ENCODE results near the gene INHBE.
A peak's percentile ranks its signal among the peaks of the same experiment; 100 is the strongest.

Gene INHBE

GRCh38 chr12:57430112-57430930 lies 24.8 kb upstream of the INHBE start:
- peak overlapping the region; percentile 92 for H3K56ac ChIP-seq (ENCODE audit: low read length)
- H4K8ac ChIP-seq (ENCODE audit: low read depth, low read length): peak overlapping the region; percentile 87
- H3K79me1 ChIP-seq (ENCODE audit: low read length): peaks cover 2% of the 10 kb centered on the region
- no peaks in the 10 kb centered on the region for H3K4me1 ChIP-seq (ENCODE audit: control insufficient read depth, low read depth, low read length)
- no peaks in the 10 kb centered on the region for H3K36me3 ChIP-seq (ENCODE audit: control insufficient read depth, insufficient read depth, low read length)
- no peaks in the 10 kb centered on the region for H3K27me3 ChIP-seq (ENCODE audit: insufficient read depth, low read length, poor library complexity)
- peak overlapping the region; percentile 77 for H3K4me2 ChIP-seq (ENCODE audit: low read length)
- DNase-seq: peak; percentile 35
- H3K79me2 ChIP-seq (ENCODE audit: control insufficient read depth, insufficient read depth, low read length): peaks cover 4% of the 10 kb centered on the region
- H3K4me3 ChIP-seq (ENCODE audit: low read length): peak overlapping the region; percentile 65
- H2BK5ac ChIP-seq (ENCODE audit: low read length): no peak overlapping the region
- H3K27ac ChIP-seq (ENCODE audit: low read depth, low read length): peak overlapping the region; percentile 82
- H3K9ac ChIP-seq (ENCODE audit: low read length): peak overlapping the region; percentile 81
- no peak overlapping the region for H3K23ac ChIP-seq (ENCODE audit: low read length)
- H2BK120ac ChIP-seq (ENCODE audit: low read depth, low read length): no peak overlapping the region
- H3K4ac ChIP-seq (ENCODE audit: low read depth, low read length): peak overlapping the region; percentile 98
- no CpG with 5 or more reads among the region's 74 CpGs for WGBS (ENCODE audit: extremely low coverage, insufficient coverage, low lambda C conversion rate)
- peak overlapping the region; percentile 99 for H3K18ac ChIP-seq (ENCODE audit: low read length)
- H2AK5ac ChIP-seq (ENCODE audit: low read length): no peak overlapping the region
- no peak overlapping the region for H2BK15ac ChIP-seq (replicated peaks; ENCODE audit: low read depth)
- no peak overlapping the region for H4K5ac ChIP-seq (ENCODE audit: low read length)

- Histone ChIP-seq H3K27ac (ENCODE audit: low read depth, low read length) (peak within 1 kb of the TSS; percentile 82), H3K27me3 (ENCODE audit: insufficient read depth, low read length, poor library complexity) (no peaks in the 10 kb centered on the region), H2BK5ac (ENCODE audit: low read length) (no peak within 1 kb of the TSS), H3K79me1 (ENCODE audit: low read length) (peaks cover 2% of the 10 kb centered on the region), H3K36me3 (ENCODE audit: control insufficient read depth, insufficient read depth, low read length) (no peaks in the 10 kb centered on the region), H3K56ac (ENCODE audit: low read length) (peak within 1 kb of the TSS; percentile 92), H3K4ac (ENCODE audit: low read depth, low read length) (peak within 1 kb of the TSS; percentile 98), H3K23ac (ENCODE audit: low read length) (no peak within 1 kb of the TSS), H2BK15ac (replicated peaks; ENCODE audit: low read depth) (no peak within 1 kb of the TSS), H4K5ac (ENCODE audit: low read length) (no peak within 1 kb of the TSS), H3K4me2 (ENCODE audit: low read length) (peak within 1 kb of the TSS; percentile 77), H4K8ac (ENCODE audit: low read depth, low read length) (peak within 1 kb of the TSS; percentile 87), H3K79me2 (ENCODE audit: control insufficient read depth, insufficient read depth, low read length) (peaks cover 4% of the 10 kb centered on the region), H3K9ac (ENCODE audit: low read length) (peak within 1 kb of the TSS; percentile 81), H2BK120ac (ENCODE audit: low read depth, low read length) (no peak within 1 kb of the TSS), H3K4me3 (ENCODE audit: low read length) (peak within 1 kb of the TSS; percentile 65), H3K4me1 (ENCODE audit: control insufficient read depth, low read depth, low read length) (no peaks in the 10 kb centered on the region), H3K18ac (ENCODE audit: low read length) (peak within 1 kb of the TSS; percentile 99), H2AK5ac (ENCODE audit: low read length) (no peak within 1 kb of the TSS)
- WGBS (ENCODE audit: extremely low coverage, insufficient coverage, low lambda C conversion rate): no CpG with 5 or more reads among the region's 41 CpGs
- DNase-seq: peak; percentile 95
Measured at GRCh38 chr12:57430931-57431566, 24.1 kb upstream of the INHBE start, which contains the start of gene R3HDM2. Gene R3HDM2, minus strand, starts transcription at chr12:57431043. Its CDS starts 120,615 bp downstream, at chr12:57310428.

DNA sequence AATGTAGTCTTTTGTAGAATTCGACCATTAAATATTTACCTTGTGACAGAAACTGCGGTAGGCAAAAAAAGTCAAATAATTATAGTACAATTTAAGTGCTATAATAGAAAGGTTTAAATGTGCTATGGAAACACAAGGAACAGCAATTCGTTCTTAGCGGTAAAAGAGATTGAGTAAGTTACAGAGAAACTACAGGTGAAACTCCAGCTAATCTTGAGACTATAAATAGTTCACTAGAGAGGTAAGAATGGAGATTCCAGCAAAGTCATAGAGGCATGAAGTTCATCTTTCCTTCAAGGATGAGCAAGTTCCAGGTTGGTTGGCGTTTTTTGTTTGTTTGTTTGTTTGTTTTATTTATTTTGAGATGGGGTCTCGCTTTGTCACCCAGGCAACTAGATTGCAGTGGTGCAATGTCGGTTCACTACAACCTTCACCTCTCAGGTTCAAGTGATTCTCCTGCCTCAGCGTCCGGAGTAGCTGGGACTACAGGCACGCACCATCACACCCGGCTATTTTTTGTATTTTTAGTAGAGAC lies 23.4 kb upstream of the INHBE start:
- Histone ChIP-seq H4K8ac (ENCODE audit: low read depth, low read length) (no peak overlapping the region), H2BK15ac (replicated peaks; ENCODE audit: low read depth) (no peak overlapping the region), H3K36me3 (ENCODE audit: control insufficient read depth, insufficient read depth, low read length) (no peaks in the 10 kb centered on the region), H3K4ac (ENCODE audit: low read depth, low read length) (no peak overlapping the region), H3K4me2 (ENCODE audit: low read length) (no peak overlapping the region), H3K27ac (ENCODE audit: low read depth, low read length) (no peak overlapping the region), H3K4me1 (ENCODE audit: control insufficient read depth, low read depth, low read length) (no peaks in the 10 kb centered on the region), H2AK5ac (ENCODE audit: low read length) (no peak overlapping the region), H3K79me1 (ENCODE audit: low read length) (peaks cover 2% of the 10 kb centered on the region), H2BK5ac (ENCODE audit: low read length) (no peak overlapping the region), H3K27me3 (ENCODE audit: insufficient read depth, low read length, poor library complexity) (no peaks in the 10 kb centered on the region), H3K79me2 (ENCODE audit: control insufficient read depth, insufficient read depth, low read length) (peaks cover 4% of the 10 kb centered on the region), H3K9ac (ENCODE audit: low read length) (peak overlapping the region; percentile 76), H3K18ac (ENCODE audit: low read length) (no peak overlapping the region), H3K56ac (ENCODE audit: low read length) (peak overlapping the region; percentile 92), H2BK120ac (ENCODE audit: low read depth, low read length) (no peak overlapping the region), H4K5ac (ENCODE audit: low read length) (no peak overlapping the region), H3K23ac (ENCODE audit: low read length) (no peak overlapping the region), H3K4me3 (ENCODE audit: low read length) (no peak overlapping the region)
- no peak for DNase-seq
- WGBS (ENCODE audit: extremely low coverage, insufficient coverage, low lambda C conversion rate): no CpG with 5 or more reads among the region's 11 CpGs

GRCh38 chr12:57433370-57433769 lies 21.7 kb upstream of the INHBE start:
- no peak overlapping the region for H3K27ac ChIP-seq (ENCODE audit: low read depth, low read length)
- H3K27me3 ChIP-seq (ENCODE audit: insufficient read depth, low read length, poor library complexity): no peaks in the 10 kb centered on the region
- H3K4me3 ChIP-seq (ENCODE audit: low read length): no peak overlapping the region
- WGBS (ENCODE audit: extremely low coverage, insufficient coverage, low lambda C conversion rate): no CpG with 5 or more reads among the region's 3 CpGs
- H2BK5ac ChIP-seq (ENCODE audit: low read length): no peak overlapping the region
- H3K9ac ChIP-seq (ENCODE audit: low read length): no peak overlapping the region
- peaks cover 2% of the 10 kb centered on the region for H3K79me1 ChIP-seq (ENCODE audit: low read length)
- no peak overlapping the region for H2BK120ac ChIP-seq (ENCODE audit: low read depth, low read length)
- no peak overlapping the region for H2AK5ac ChIP-seq (ENCODE audit: low read length)
- no peak overlapping the region for H4K8ac ChIP-seq (ENCODE audit: low read depth, low read length)
- no peak overlapping the region for H3K18ac ChIP-seq (ENCODE audit: low read length)
- H2BK15ac ChIP-seq (replicated peaks; ENCODE audit: low read depth): no peak overlapping the region
- no peak for DNase-seq
- H3K4me2 ChIP-seq (ENCODE audit: low read length): no peak overlapping the region
- peaks cover 4% of the 10 kb centered on the region for H3K79me2 ChIP-seq (ENCODE audit: control insufficient read depth, insufficient read depth, low read length)
- H3K36me3 ChIP-seq (ENCODE audit: control insufficient read depth, insufficient read depth, low read length): no peaks in the 10 kb centered on the region
- no peak overlapping the region for H3K4ac ChIP-seq (ENCODE audit: low read depth, low read length)
- H4K5ac ChIP-seq (ENCODE audit: low read length): no peak overlapping the region
- no peak overlapping the region for H3K23ac ChIP-seq (ENCODE audit: low read length)
- no peak overlapping the region for H3K56ac ChIP-seq (ENCODE audit: low read length)
- no peaks in the 10 kb centered on the region for H3K4me1 ChIP-seq (ENCODE audit: control insufficient read depth, low read depth, low read length)

GRCh38 chr12:57434517-57435223 lies 20.4 kb upstream of the INHBE start, which contains the start of gene INHBC:
Gene INHBC, plus strand, starts transcription at chr12:57434784. Its CDS starts 103 bp downstream, at chr12:57434887.
- no peak within 1 kb of the TSS for H3K56ac ChIP-seq (ENCODE audit: low read length)
- no peak within 1 kb of the TSS for H2BK15ac ChIP-seq (replicated peaks; ENCODE audit: low read depth)
- no peak for DNase-seq
- H3K4me3 ChIP-seq (ENCODE audit: low read length): no peak within 1 kb of the TSS
- no peak within 1 kb of the TSS for H2BK120ac ChIP-seq (ENCODE audit: low read depth, low read length)
- H3K4ac ChIP-seq (ENCODE audit: low read depth, low read length): no peak within 1 kb of the TSS
- H3K23ac ChIP-seq (ENCODE audit: low read length): no peak within 1 kb of the TSS
- H3K27me3 ChIP-seq (ENCODE audit: insufficient read depth, low read length, poor library complexity): no peaks in the 10 kb centered on the region
- no peak within 1 kb of the TSS for H3K9ac ChIP-seq (ENCODE audit: low read length)
- H3K27ac ChIP-seq (ENCODE audit: low read depth, low read length): no peak within 1 kb of the TSS
- H4K5ac ChIP-seq (ENCODE audit: low read length): no peak within 1 kb of the TSS
- no CpG with 5 or more reads among the region's 8 CpGs for WGBS (ENCODE audit: extremely low coverage, insufficient coverage, low lambda C conversion rate)
- H3K4me2 ChIP-seq (ENCODE audit: low read length): no peak within 1 kb of the TSS
- H3K4me1 ChIP-seq (ENCODE audit: control insufficient read depth, low read depth, low read length): no peaks in the 10 kb centered on the region
- no peak within 1 kb of the TSS for H2AK5ac ChIP-seq (ENCODE audit: low read length)
- peaks cover 2% of the 10 kb centered on the region for H3K79me2 ChIP-seq (ENCODE audit: control insufficient read depth, insufficient read depth, low read length)
- H2BK5ac ChIP-seq (ENCODE audit: low read length): no peak within 1 kb of the TSS
- no peak within 1 kb of the TSS for H4K8ac ChIP-seq (ENCODE audit: low read depth, low read length)
- H3K79me1 ChIP-seq (ENCODE audit: low read length): no peaks in the 10 kb centered on the region
- H3K36me3 ChIP-seq (ENCODE audit: control insufficient read depth, insufficient read depth, low read length): no peaks in the 10 kb centered on the region
- H3K18ac ChIP-seq (ENCODE audit: low read length): no peak within 1 kb of the TSS

All from mesendoderm (in vitro differentiated cells).